MM.1S (cell line): ENCODE measurements around the gene PLEKHG5.

ENCODE experiments used
- CTCF ChIP-seq: fragments of 300-600 bp; sonication (generic); IDR thresholded peaks from 2 replicates; pipeline ENCODE4 v1.5.1; 2016; ENCODE audit warnings: antibody characterized with exemption, low read length, mixed read lengths
- EZH2 ChIP-seq: fragments of 300-600 bp; sonication (generic); optimal IDR thresholded peaks from 2 replicates; pipeline ENCODE3; 2017; ENCODE audit warnings: low read depth, mild to moderate bottlenecking, antibody characterized with exemption, low read length, mixed read lengths

GRCh38 chr1:6488602-6489382 is 2.7 kb downstream of the PLEKHG5 start:
- TF ChIP-seq CTCF = no peak
- TF ChIP-seq EZH2 = no peak
